OCI-LY1 (cell line): Measurements from ENCODE around the gene HELZ2.

ENCODE experiments used
- EZH2 ChIP-seq: fragments of 200-600 bp; sonication (generic), shearing (Covaris generic); IDR thresholded peaks from 2 replicates; pipeline ENCODE4 v1.8.0; 2017; ENCODE audit warnings: borderline replicate concordance, mixed run types, mild to moderate bottlenecking, antibody characterized with exemption, low read length, moderate library complexity, mixed read lengths
- TF ChIP-seq, protein P1 (sequence below): fragments of 200-600 bp; sonication (generic), shearing (Covaris generic); IDR thresholded peaks from 2 replicates; pipeline ENCODE4 v1.5.1; 2017; ENCODE audit warnings: mild to moderate bottlenecking, antibody characterized with exemption, low read length, moderate library complexity, mixed read lengths

DNA sequence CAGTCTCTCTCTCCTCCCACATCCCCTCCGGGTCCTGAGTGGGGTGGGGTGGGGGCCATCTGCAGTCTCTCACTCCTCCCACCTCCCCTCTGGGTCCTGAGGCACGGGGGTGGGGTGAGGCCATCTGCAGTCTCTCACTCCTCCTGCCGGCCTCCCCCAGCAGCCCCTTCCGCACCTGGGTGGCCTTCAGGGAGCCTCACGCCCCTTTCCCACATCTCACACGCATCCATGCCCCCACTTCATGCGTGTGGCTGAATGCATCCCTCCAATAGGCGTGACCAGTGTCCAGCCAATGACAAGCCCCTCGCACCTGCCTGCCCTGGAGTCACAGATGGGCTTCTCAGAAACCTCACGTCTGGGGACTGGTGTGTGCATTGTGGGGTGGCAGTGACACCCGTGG lies 25.5 kb downstream of the HELZ2 start:
- TF ChIP-seq, protein P1, sequence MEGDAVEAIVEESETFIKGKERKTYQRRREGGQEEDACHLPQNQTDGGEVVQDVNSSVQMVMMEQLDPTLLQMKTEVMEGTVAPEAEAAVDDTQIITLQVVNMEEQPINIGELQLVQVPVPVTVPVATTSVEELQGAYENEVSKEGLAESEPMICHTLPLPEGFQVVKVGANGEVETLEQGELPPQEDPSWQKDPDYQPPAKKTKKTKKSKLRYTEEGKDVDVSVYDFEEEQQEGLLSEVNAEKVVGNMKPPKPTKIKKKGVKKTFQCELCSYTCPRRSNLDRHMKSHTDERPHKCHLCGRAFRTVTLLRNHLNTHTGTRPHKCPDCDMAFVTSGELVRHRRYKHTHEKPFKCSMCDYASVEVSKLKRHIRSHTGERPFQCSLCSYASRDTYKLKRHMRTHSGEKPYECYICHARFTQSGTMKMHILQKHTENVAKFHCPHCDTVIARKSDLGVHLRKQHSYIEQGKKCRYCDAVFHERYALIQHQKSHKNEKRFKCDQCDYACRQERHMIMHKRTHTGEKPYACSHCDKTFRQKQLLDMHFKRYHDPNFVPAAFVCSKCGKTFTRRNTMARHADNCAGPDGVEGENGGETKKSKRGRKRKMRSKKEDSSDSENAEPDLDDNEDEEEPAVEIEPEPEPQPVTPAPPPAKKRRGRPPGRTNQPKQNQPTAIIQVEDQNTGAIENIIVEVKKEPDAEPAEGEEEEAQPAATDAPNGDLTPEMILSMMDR, result no peak
- TF ChIP-seq EZH2, result no peak
